Measurements from ENCODE around the gene IL4R. TPM values are rescaled to one million over a fixed set of nuclear protein-coding genes. Genes with fewer than 3 reads are reported as not detected.

IL4R gene
- total RNA-seq, 2 donors from 2014 or later: 313 to 348 TPM

DNA sequence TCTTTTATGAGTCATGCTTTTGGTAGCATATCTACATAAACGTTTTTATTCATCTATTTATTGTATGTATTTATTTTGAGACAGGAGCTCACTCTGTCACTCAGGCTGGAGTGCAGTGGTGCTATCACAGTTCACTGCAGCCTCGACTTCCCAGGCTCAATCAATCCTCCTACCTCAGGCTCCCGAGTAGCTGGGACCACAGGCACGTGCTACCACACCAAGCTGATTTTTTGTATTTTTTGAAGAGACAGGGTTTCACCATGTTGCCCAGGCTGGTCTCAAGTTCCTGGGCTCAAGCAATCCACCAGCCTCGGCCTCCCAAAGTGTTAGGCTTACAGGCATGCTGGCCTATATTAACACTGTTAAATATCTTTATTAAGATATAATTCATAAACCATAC is 20.4 kb upstream of the IL4R start:
- Mint-ChIP-seq H3K36me3 (ENCODE audit: insufficient read depth in 2 of 2) (no peaks in the 10 kb centered on the region), H3K4me3 (no peak overlapping the region), H3K9me3 (no peaks in the 10 kb centered on the region), H3K27me3 (ENCODE audit: low read depth) (no peaks in the 10 kb centered on the region), H3K27ac (no peak overlapping the region), H3K4me1 (ENCODE audit: low read depth) (peaks cover 68% of the 10 kb centered on the region)
- DNase-seq: no peak
- ATAC-seq (replicated peaks in 1 of 2): no peak

DNA sequence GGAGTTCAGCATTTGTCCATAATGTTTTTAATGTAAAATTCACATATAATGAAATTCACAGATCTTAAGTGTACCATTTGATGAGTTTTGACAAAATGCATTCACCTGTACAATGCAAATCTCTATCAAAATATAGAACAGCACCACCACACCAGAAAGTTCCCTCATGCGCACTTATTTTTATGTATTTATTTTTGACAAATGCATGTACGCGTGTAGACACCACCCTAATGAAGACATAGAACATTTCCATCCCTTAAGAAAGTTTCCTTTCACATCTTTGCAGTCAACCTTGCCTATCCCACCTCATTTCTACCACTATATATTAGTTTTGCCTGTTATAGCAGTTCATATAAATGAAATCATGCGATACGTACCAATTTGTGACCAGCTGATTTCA is 15.6 kb upstream of the IL4R start:
- ATAC-seq (replicated peaks in 1 of 2) (no peak), DNase-seq (no peak)
- no peaks in the 10 kb centered on the region for H3K27me3 Mint-ChIP-seq (ENCODE audit: low read depth)
- H3K9me3 Mint-ChIP-seq: peaks cover 0 to 1% of the 10 kb centered on the region in 2 donors
- H3K4me3 Mint-ChIP-seq: no peak overlapping the region
- no peak overlapping the region for H3K27ac Mint-ChIP-seq
- peaks cover 0 to 1% of the 10 kb centered on the region in 2 donors for H3K36me3 Mint-ChIP-seq (ENCODE audit: insufficient read depth in 2 of 2)
- peaks cover 38% of the 10 kb centered on the region for H3K4me1 Mint-ChIP-seq (ENCODE audit: low read depth)

DNA sequence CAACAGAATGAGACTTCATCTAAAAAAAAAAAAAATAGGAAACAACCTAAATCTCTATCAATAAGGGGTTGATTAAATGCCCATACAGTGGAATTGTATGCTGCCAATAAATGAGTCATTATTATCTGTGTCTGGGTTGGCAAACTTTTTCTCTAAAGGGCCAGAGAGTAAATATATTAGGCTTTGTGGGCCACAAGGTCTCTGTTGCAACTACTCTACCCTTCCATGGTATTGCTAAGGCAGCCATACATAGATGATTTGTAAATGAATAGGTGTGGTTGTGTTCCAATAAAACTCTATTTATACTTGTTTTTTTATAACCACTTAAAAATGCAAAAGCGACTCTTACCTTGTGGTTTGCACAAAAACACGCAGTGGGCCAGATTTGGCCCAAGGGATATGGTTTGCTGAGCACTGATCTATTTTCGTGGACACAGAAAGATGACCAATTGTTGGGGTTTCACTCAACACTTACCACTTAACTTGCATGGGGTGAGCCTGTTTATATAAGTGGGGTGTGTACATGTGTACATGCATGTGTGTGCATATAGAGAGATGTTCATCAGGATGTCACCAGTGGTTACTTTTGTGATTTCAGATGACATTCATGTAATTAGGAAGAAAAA is 12.4 kb upstream of the IL4R start:
- DNase-seq: no peak
- no peak overlapping the region for H3K4me3 Mint-ChIP-seq
- peaks cover 6 to 8% of the 10 kb centered on the region in 2 donors for H3K9me3 Mint-ChIP-seq

DNA sequence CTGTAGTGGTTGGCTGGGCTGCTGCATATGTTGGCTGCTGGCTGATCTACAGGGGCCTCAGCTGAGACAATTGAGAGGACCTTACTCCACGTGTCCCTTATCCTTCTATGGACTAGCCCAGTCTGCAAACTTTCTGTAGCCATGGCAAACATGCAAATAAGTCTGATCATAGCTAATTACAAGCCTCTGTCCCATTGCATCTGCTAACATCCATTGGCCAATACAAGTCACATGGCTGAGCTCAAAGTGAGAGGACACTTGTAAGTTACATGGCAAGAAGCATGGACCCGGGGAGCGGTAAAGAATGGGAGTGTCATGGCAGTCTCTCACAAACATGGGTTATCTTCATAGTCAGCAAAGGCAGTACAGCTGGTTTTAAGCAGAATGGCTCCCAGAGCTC is 11.6 kb upstream of the IL4R start:
- peaks cover 8 to 10% of the 10 kb centered on the region in 2 donors for H3K36me3 Mint-ChIP-seq (ENCODE audit: insufficient read depth in 2 of 2)
- peaks cover 37% of the 10 kb centered on the region for H3K4me1 Mint-ChIP-seq (ENCODE audit: low read depth)
- ATAC-seq (replicated peaks in 1 of 2) (no peak), DNase-seq (no peak)
- peaks cover 8% of the 10 kb centered on the region in 2 donors for H3K9me3 Mint-ChIP-seq
- H3K4me3 Mint-ChIP-seq: no peak overlapping the region
- no peaks in the 10 kb centered on the region for H3K27me3 Mint-ChIP-seq (ENCODE audit: low read depth)
- H3K27ac Mint-ChIP-seq: no peak overlapping the region

More for the DNA sequence above, 12.4 kb upstream of the IL4R start:
- ATAC-seq (replicated peaks in 1 of 2): no peak
- Mint-ChIP-seq H3K4me1 (ENCODE audit: low read depth) (peaks cover 45% of the 10 kb centered on the region), H3K27ac (no peak overlapping the region), H3K27me3 (ENCODE audit: low read depth) (no peaks in the 10 kb centered on the region), H3K36me3 (ENCODE audit: insufficient read depth in 2 of 2) (peaks cover 6 to 7% of the 10 kb centered on the region in 2 donors)

DNA sequence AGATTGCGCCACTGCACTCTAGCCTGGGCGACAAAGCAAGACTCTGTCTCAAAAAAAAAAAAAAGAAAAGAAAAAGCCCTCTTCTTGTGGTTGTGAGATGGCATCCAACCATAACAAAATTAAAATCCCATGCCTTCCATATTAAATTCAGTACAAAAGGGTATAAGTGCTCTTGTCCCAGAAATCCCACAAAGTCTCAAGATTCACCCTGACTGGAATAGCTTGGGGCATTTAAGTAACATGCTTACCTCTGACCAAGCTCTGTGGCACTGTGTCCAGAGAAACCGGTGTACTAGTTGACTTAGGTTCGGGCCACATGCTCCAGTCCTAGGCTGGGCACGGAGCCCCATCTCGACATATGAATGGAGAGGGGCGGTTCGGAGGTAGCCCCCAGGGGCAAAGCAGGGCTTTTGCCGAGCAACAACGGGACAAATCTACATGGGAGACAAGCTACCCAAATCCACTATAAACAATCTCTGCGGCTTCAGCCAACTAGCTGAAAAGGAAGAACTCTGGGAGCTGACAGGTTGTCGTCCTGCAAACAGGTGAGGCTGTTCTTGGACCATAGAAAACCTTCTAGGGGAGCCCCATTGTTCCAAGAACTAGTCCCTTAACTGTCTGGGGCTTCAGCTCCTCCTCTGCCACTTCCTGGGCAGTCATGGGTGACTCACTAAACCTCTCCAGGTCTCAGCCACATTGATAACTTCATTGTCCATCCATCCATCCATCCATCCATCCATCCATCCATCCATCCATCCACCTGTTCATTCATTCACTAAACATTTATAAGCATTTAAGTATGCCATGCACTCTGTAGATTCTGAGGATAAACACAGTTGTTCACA is 10.3 kb upstream of the IL4R start:
- Mint-ChIP-seq H3K4me3 (no peak overlapping the region), H3K9me3 (peaks cover 7 to 8% of the 10 kb centered on the region in 2 donors), H3K27me3 (ENCODE audit: low read depth) (no peaks in the 10 kb centered on the region), H3K4me1 (ENCODE audit: low read depth) (peaks cover 31% of the 10 kb centered on the region), H3K27ac (no peak overlapping the region), H3K36me3 (ENCODE audit: insufficient read depth in 2 of 2) (peaks cover 8 to 10% of the 10 kb centered on the region in 2 donors)
- DNase-seq: no peak
- peak in 1 of 2 donors; percentile 33 for ATAC-seq (replicated peaks in 1 of 2)

DNA sequence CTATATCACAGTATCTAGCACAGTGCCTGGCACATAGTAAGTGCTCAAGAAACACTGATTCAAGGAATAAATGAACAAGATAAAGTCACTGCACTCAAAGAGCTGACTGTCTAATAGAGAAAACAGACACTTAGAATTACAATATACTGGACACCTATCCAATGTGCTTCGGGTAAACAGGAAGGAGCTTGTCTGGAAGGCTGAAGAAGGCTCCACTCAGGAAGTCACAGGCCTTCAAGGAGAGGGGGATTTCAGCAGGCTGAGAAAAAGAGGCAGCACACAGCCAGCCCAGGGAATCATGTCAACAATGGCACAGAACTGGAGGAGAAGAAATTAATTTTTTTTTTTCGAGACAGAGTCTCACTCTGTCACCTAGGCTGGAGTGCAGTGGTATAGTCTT is 9.7 kb upstream of the IL4R start:
- Mint-ChIP-seq H3K36me3 (ENCODE audit: insufficient read depth in 2 of 2) (peaks cover 8 to 10% of the 10 kb centered on the region in 2 donors), H3K27me3 (ENCODE audit: low read depth) (no peaks in the 10 kb centered on the region), H3K9me3 (peaks cover 6 to 8% of the 10 kb centered on the region in 2 donors), H3K27ac (no peak overlapping the region), H3K4me3 (no peak overlapping the region), H3K4me1 (ENCODE audit: low read depth) (peaks cover 31% of the 10 kb centered on the region)
- ATAC-seq (replicated peaks in 1 of 2): no peak
- DNase-seq: no peak

DNA sequence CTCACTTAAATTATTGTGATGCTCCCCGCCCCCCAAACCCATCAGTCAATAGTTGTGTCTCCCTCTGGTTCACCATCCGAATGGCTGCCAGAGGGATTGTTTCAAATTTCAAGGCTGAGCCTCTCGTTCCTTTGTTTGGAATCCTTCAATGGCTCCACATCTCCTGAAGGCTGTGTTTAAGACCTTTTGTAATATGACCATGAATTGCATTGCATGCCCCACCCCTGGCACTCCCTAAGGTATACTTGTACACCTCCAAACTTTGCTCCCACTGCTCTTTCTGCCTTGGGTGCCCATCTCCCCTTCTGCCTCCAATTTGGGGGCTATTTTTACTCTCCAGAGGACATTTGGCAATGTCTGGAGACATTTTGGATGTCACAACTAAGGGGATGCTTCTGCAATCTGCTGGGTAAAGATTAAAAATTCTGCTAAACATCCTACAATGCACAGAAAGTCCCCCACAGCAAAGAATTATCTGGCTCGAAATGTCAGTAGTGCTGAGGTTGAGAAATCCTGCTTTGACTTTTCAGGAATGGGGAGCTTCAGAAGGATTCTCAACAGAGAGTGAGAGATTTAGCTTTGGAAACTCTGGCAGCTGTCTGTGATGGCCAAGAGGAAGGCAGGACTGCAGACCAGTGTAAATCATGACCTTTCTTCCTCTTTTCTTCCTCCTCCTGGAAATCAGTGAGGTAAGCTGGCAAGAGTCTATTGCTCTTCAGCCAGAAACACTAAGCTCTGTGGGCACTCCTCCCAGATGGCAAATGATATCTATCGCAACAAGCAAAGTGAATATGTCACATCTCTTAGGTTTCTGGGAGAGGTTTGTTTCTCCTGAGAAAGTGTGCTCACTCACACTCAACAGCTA is 8.7 kb upstream of the IL4R start:
- Mint-ChIP-seq H3K36me3 (ENCODE audit: insufficient read depth in 2 of 2) (peaks cover 8 to 9% of the 10 kb centered on the region in 2 donors), H3K27me3 (ENCODE audit: low read depth) (no peaks in the 10 kb centered on the region), H3K27ac (no peak overlapping the region), H3K4me3 (no peak overlapping the region), H3K9me3 (peaks cover 6 to 8% of the 10 kb centered on the region in 2 donors), H3K4me1 (ENCODE audit: low read depth) (peaks cover 24% of the 10 kb centered on the region)
- DNase-seq (no peak), ATAC-seq (replicated peaks in 1 of 2) (no peak)

DNA sequence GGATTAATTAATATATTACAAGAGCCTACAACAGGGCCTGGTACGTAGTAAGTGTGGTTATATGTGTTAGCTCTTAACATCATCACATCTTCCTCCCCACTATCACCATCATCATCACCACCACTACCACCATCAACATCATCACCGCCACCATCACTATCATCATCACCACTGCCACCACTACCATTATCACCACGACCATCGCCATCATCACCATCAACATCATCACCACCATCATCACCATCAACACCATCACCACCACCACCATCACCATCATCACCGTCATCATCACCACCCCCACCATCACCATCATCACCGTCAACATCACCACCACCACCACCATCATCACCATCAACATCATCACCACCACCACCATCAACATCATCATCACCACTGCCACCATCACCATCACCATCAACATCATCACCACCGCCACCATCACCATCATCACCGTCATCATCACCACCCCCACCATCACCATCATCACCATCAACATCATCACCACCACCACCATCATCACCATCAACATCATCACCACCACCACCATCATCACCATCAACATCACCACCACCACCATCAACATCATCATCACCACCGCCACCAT is 7.8 kb upstream of the IL4R start:
- no peak overlapping the region for H3K27ac Mint-ChIP-seq
- no peaks in the 10 kb centered on the region for H3K27me3 Mint-ChIP-seq (ENCODE audit: low read depth)
- H3K4me1 Mint-ChIP-seq (ENCODE audit: low read depth): peaks cover 22% of the 10 kb centered on the region
- no peak overlapping the region for H3K4me3 Mint-ChIP-seq
- DNase-seq (no peak), ATAC-seq (replicated peaks in 1 of 2) (no peak)
- H3K9me3 Mint-ChIP-seq: peaks cover 6 to 8% of the 10 kb centered on the region in 2 donors
- peaks cover 8 to 9% of the 10 kb centered on the region in 2 donors for H3K36me3 Mint-ChIP-seq (ENCODE audit: insufficient read depth in 2 of 2)

DNA sequence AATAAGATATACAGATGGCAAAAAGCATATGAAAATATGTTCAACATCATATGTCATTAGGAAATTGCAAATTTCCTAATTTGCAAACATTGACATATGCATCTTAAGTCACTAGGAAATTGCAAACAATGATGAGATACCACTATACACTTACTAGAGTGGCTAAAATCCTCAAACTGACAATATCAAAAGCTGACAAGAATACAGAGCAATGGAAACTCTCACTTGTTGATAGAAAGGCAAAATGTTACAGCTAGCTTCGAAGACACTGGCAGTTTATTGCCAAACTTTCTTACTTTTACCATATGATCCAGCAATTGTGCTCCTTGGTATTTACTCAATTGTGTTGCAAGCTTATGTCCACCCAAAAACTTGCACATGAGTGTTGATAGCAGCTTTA is 5.0 kb upstream of the IL4R start:
- no peak for DNase-seq
- H3K27me3 Mint-ChIP-seq (ENCODE audit: low read depth): no peaks in the 10 kb centered on the region
- H3K27ac Mint-ChIP-seq: no peak overlapping the region
- peaks cover 39% of the 10 kb centered on the region for H3K4me1 Mint-ChIP-seq (ENCODE audit: low read depth)
- no peak for ATAC-seq (replicated peaks in 1 of 2)
- H3K9me3 Mint-ChIP-seq: peaks cover 6 to 8% of the 10 kb centered on the region in 2 donors
- peaks cover 8 to 9% of the 10 kb centered on the region in 2 donors for H3K36me3 Mint-ChIP-seq (ENCODE audit: insufficient read depth in 2 of 2)
- H3K4me3 Mint-ChIP-seq: no peak overlapping the region

DNA sequence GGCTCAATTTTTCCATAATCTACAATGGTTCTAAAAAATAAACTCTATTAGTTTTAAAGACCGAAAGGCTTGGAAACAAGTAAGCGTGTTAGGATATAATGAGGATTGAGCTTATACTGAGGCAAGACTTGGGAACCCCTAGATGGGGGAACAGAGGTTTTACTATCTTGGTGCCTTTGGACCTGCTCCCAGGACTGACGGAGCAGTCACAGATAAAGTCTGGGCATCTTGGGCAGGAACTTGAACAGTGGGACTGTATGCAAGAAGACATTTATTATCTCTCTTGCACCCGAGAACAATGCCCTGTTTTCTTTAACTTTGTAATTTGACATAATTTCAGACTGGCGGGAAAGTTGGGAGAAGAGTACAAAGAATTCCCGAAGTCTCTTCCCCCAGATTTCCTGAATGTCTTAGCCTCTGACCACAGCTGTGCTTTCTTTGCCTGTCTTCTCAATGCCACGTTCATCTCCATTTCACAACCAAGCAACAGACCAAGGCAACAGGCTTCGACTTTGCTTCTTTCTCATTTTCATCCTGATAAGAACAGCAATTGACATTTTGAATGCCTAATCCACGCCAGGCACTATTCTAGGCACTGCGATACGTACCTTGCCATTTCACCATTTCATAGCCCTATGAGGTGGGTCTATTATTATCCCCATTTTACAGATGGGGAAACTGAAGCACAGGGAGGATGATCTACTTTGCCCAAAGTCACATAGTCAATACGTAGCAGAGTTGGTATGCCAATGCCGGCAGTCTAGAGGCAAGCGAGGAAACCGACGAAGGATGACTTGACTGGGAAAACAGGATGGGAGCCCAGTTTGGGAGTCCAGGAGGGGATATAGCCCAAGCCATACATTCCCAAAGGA is 3.0 kb upstream of the IL4R start:
- Mint-ChIP-seq H3K36me3 (ENCODE audit: insufficient read depth in 2 of 2) (peaks cover 21 to 22% of the 10 kb centered on the region in 2 donors), H3K4me3 (no peak overlapping the region), H3K9me3 (peaks cover 4 to 7% of the 10 kb centered on the region in 2 donors), H3K4me1 (ENCODE audit: low read depth) (peaks cover 34% of the 10 kb centered on the region), H3K27ac (no peak overlapping the region), H3K27me3 (ENCODE audit: low read depth) (no peaks in the 10 kb centered on the region)
- ATAC-seq (replicated peaks in 1 of 2) (no peak), DNase-seq (no peak)

DNA sequence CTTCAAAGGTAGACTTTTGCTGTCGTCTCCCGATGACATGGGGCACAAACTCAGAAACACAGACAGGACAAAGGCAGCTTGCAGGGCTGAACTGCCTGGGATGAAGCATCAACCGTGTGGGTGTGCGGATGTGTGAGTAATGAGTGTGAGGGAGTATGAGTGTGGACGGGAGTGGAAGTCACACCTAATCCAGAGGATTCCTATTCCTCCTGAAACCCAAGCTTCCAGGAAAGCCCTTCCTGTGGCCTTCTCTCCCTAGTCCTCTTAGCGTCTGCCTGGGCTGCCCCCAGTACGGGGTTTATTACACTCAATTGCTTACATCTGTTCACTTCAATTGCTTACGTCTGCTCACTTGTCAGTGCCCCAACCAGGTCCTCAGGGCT is 2.3 kb upstream of the IL4R start:
- no peak for DNase-seq
- H3K9me3 Mint-ChIP-seq: peaks cover 0 to 2% of the 10 kb centered on the region in 2 donors

DNA sequence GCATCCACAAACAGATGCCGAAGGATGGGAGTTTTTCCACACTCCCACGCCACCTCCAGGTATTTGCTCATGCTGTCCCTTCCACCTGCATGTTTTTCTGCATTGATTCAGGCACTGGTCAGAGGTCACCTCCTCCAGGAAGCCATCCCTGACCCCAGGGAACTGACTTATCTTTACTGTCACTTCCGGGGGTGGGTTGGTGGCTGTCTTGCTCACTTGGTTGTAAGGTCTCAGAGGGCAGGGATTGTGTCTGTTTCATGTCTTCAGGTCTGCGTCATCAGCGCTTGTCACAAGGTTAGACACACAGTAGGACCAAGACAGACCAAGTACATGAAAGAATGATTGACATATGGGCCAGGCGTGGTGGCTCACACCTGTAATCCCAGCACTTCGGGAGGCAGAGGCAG is 1.9 kb upstream of the IL4R start:
- H3K36me3 Mint-ChIP-seq (ENCODE audit: insufficient read depth in 2 of 2): peaks cover 19 to 22% of the 10 kb centered on the region in 2 donors
- no peaks in the 10 kb centered on the region for H3K9me3 Mint-ChIP-seq
- no peaks in the 10 kb centered on the region for H3K27me3 Mint-ChIP-seq (ENCODE audit: low read depth)
- peaks cover 40% of the 10 kb centered on the region for H3K4me1 Mint-ChIP-seq (ENCODE audit: low read depth)
- peak overlapping the region in 1 of 2 donors; percentile 32 for H3K4me3 Mint-ChIP-seq
- ATAC-seq (replicated peaks in 1 of 2) (no peak), DNase-seq (no peak)
- no peak overlapping the region for H3K27ac Mint-ChIP-seq

More for the DNA sequence above, 2.3 kb upstream of the IL4R start:
- H3K4me3 Mint-ChIP-seq: no peak overlapping the region
- no peak overlapping the region for H3K27ac Mint-ChIP-seq
- ATAC-seq (replicated peaks in 1 of 2): no peak
- H3K36me3 Mint-ChIP-seq (ENCODE audit: insufficient read depth in 2 of 2): peaks cover 19 to 23% of the 10 kb centered on the region in 2 donors
- no peaks in the 10 kb centered on the region for H3K27me3 Mint-ChIP-seq (ENCODE audit: low read depth)
- H3K4me1 Mint-ChIP-seq (ENCODE audit: low read depth): peaks cover 37% of the 10 kb centered on the region
